Measurements from ENCODE around the gene CHST7. TPM values are rescaled to one million over a fixed set of nuclear protein-coding genes. Genes with fewer than 3 reads are reported as not detected.

The CHST7 gene
- total and polyA plus RNA-seq, 2 experiments from 2014 or later, result 7.6 to 27.2 TPM

DNA sequence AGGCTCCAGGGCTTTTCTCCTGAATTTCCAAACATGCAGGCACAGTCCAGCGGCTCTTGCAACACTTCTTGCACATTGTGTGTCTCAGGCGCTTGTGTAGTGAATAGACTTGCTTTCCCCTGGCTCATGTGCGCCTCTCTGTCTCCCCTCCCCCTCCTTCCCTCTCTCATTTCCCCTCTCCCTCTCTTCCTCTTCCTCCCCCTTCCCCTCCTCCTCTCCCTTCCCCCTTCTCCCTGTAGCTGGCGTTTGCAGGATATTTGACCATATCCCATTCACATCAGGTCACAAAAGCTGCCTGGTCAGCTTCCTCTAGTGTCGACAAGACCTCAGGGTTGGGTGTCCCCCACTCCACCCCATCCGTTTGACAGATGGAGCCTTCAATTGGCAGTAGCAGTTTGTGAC, 2.4 kb downstream of the CHST7 start:
- TF ChIP-seq POLR2AphosphoS5 (IDR thresholded peaks at IDR 0.05; ENCODE audit: low read depth) (no peak), JUNB (IDR thresholded peaks at IDR 0.05; ENCODE audit: unreplicated experiment) (no peak), ETS1 (IDR thresholded peaks at IDR 0.05) (no peak), EZH2phosphoT487 (IDR thresholded peaks at IDR 0.05; ENCODE audit: unreplicated experiment) (no peak), CTCF (conservative IDR thresholded peaks at IDR 0.05; ENCODE audit: low read depth in 2 of 2) (no peak), ZNF114 (CRISPR knock-in tag; IDR thresholded peaks at IDR 0.05) (no peak), EZH2 (IDR thresholded peaks at IDR 0.05; ENCODE audit: low read depth, unreplicated experiment) (no peak), CREB1 (CRISPR knock-in tag; IDR thresholded peaks at IDR 0.05; ENCODE audit: low read depth) (no peak), NANOG (IDR thresholded peaks at IDR 0.05; ENCODE audit: borderline replicate concordance) (no peak), ZNF331 (CRISPR knock-in tag; IDR thresholded peaks at IDR 0.05; ENCODE audit: low read depth) (no peak), REST (IDR thresholded peaks at IDR 0.05; ENCODE audit: unreplicated experiment) (no peak), STAT1 (IDR thresholded peaks at IDR 0.05; ENCODE audit: unreplicated experiment) (no peak)
- TF ChIP-seq, protein P1, sequence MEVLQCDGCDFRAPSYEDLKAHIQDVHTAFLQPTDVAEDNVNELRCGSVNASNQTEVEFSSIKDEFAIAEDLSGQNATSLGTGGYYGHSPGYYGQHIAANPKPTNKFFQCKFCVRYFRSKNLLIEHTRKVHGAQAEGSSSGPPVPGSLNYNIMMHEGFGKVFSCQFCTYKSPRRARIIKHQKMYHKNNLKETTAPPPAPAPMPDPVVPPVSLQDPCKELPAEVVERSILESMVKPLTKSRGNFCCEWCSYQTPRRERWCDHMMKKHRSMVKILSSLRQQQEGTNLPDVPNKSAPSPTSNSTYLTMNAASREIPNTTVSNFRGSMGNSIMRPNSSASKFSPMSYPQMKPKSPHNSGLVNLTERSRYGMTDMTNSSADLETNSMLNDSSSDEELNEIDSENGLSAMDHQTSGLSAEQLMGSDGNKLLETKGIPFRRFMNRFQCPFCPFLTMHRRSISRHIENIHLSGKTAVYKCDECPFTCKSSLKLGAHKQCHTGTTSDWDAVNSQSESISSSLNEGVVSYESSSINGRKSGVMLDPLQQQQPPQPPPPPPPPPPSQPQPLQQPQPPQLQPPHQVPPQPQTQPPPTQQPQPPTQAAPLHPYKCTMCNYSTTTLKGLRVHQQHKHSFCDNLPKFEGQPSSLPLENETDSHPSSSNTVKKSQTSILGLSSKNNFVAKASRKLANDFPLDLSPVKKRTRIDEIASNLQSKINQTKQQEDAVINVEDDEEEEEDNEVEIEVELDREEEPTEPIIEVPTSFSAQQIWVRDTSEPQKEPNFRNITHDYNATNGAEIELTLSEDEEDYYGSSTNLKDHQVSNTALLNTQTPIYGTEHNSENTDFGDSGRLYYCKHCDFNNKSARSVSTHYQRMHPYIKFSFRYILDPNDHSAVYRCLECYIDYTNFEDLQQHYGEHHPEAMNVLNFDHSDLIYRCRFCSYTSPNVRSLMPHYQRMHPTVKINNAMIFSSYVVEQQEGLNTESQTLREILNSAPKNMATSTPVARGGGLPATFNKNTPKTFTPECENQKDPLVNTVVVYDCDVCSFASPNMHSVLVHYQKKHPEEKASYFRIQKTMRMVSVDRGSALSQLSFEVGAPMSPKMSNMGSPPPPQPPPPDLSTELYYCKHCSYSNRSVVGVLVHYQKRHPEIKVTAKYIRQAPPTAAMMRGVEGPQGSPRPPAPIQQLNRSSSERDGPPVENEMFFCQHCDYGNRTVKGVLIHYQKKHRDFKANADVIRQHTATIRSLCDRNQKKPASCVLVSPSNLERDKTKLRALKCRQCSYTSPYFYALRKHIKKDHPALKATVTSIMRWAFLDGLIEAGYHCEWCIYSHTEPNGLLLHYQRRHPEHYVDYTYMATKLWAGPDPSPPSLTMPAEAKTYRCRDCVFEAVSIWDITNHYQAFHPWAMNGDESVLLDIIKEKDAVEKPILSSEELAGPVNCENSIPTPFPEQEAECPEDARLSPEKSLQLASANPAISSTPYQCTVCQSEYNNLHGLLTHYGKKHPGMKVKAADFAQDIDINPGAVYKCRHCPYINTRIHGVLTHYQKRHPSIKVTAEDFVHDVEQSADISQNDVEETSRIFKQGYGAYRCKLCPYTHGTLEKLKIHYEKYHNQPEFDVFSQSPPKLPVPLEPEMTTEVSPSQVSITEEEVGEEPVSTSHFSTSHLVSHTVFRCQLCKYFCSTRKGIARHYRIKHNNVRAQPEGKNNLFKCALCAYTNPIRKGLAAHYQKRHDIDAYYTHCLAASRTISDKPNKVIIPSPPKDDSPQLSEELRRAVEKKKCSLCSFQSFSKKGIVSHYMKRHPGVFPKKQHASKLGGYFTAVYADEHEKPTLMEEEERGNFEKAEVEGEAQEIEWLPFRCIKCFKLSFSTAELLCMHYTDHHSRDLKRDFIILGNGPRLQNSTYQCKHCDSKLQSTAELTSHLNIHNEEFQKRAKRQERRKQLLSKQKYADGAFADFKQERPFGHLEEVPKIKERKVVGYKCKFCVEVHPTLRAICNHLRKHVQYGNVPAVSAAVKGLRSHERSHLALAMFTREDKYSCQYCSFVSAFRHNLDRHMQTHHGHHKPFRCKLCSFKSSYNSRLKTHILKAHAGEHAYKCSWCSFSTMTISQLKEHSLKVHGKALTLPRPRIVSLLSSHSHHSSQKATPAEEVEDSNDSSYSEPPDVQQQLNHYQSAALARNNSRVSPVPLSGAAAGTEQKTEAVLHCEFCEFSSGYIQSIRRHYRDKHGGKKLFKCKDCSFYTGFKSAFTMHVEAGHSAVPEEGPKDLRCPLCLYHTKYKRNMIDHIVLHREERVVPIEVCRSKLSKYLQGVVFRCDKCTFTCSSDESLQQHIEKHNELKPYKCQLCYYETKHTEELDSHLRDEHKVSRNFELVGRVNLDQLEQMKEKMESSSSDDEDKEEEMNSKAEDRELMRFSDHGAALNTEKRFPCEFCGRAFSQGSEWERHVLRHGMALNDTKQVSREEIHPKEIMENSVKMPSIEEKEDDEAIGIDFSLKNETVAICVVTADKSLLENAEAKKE (CRISPR knock-in tag; IDR thresholded peaks at IDR 0.05), result no peak
- ATAC-seq, result no peak

More for the DNA sequence above, 2.4 kb downstream of the CHST7 start:
- H3K36me3 ChIP-seq (ENCODE audit: insufficient read depth), result no peaks in the 10 kb centered on the region
- peak; percentile 17 for DNase-seq (ENCODE audit: low spot score)
- no peaks in the 10 kb centered on the region; the same call in 2 of the 3 replicates for H3K9me3 Mint-ChIP-seq
- no peak overlapping the region for H3K27ac ChIP-seq (ENCODE audit: low read depth)
- peak overlapping the region; percentile 73 for H3K4me3 ChIP-seq
- peaks cover 54% of the 10 kb centered on the region for H3K79me2 ChIP-seq (replicated peaks; ENCODE audit: insufficient read depth)
- H4K20me1 ChIP-seq (replicated peaks; ENCODE audit: insufficient read depth), result no peaks in the 10 kb centered on the region
- H3K27me3 Mint-ChIP-seq (ENCODE audit: insufficient read depth, low read depth, poor library complexity), result peaks cover 11% of the 10 kb centered on the region
- peak overlapping the region; percentile 89 for H3K4me3 Mint-ChIP-seq
- H3K4me1 ChIP-seq (ENCODE audit: insufficient read depth), result peaks cover 10% of the 10 kb centered on the region; the same call in 1 of the 2 replicates
- H3K9me2 ChIP-seq (ENCODE audit: insufficient read depth), result no peaks in the 10 kb centered on the region
- no peak overlapping the region for H2AFZ ChIP-seq
- peaks cover 18% of the 10 kb centered on the region; the same call in 1 of the 2 replicates for H3K27me3 ChIP-seq (ENCODE audit: insufficient read depth)
- no peak overlapping the region for H3K27ac Mint-ChIP-seq
- no peaks in the 10 kb centered on the region for H3F3A ChIP-seq (replicated peaks; ENCODE audit: low read depth)
- H3K4me1 Mint-ChIP-seq, result peaks cover 32% of the 10 kb centered on the region
- peak overlapping the region; percentile 86 for H3K4me2 ChIP-seq
- peaks cover 19% of the 10 kb centered on the region for H3K36me3 Mint-ChIP-seq (ENCODE audit: low read depth)
